Tibial nerve (tissue), 4 donors: ENCODE measurements around the gene SCP2. TPM values are rescaled to one million over a fixed set of nuclear protein-coding genes. Genes with fewer than 3 reads are reported as not detected.
"Not testable (repeated sequence)": the region's sequence is repeated elsewhere in the genome, so short reads cannot be mapped to it uniquely, and the experiment has no call there.

ENCODE experiments used
- DNase-seq, 2 donors: peaks; one replicate each; pipeline ENCODE4 v3.0.0-alpha.2; 2019; ENCODE audit warnings: low spot score in 2 of 2
- H3K27ac ChIP-seq, 4 donors: fragments of 200-600 bp; sonication (generic) in 3 of 4; one replicate each; pipeline ENCODE4 v1.5.1; 2017 to 2019; ENCODE audit warnings: mild to moderate bottlenecking in 1 of 4
- H3K27me3 ChIP-seq, 2 donors: fragments of 200-600 bp; sonication (generic) in 1 of 2; one replicate each; pipeline versions ENCODE4 v1.5.1 to v1.6.0; 2017 to 2019
- H3K36me3 ChIP-seq, 3 donors: fragments of 200-600 bp; sonication (generic); one replicate each; pipeline ENCODE4 v1.5.1; 2018 to 2019
- H3K4me1 ChIP-seq, 4 donors: fragments of 200-600 bp; sonication (generic) in 3 of 4; one replicate each; pipeline ENCODE4 v1.5.1; 2017 to 2019
- H3K4me3 ChIP-seq, 4 donors: fragments of 200-600 bp; sonication (generic) in 3 of 4; one replicate each; pipeline ENCODE4 v1.5.1; 2017 to 2019; ENCODE audit warnings: mild to moderate bottlenecking in 1 of 4, moderate library complexity in 1 of 4
- H3K9me3 ChIP-seq, 4 donors: fragments of 200-600 bp; sonication (generic) in 3 of 4; one replicate each; pipeline ENCODE4 v1.5.1; 2017 to 2019
- EP300 ChIP-seq, 2 donors: sonication (generic); formaldehyde crosslinking; IDR thresholded peaks; one replicate each; pipeline ENCODE4 v1.6.1; 2017; ENCODE audit warnings: antibody characterized with exemption in 2 of 2, mild to moderate bottlenecking in 1 of 2
- POLR2A ChIP-seq, 2 donors: fragments of 450-650 bp; IDR thresholded peaks; one replicate each; pipeline ENCODE4 v1.6.1; 2017; ENCODE audit warnings: antibody characterized with exemption in 2 of 2, mild to moderate bottlenecking in 2 of 2, moderate library complexity in 2 of 2
- WGBS, 2 donors: methylation state at CpG; one replicate each; pipeline ENCODE4 v1.1.5; 2018; 5-methylcytosine and 5-hydroxymethylcytosine counted together
- total RNA-seq, 4 donors: library from RNA; depleted of rRNA; stranded (reverse); fragments of >200 nt; gene quantifications; one replicate each; pipeline ENCODE4 v1.1.0, GENCODE V29; 2016
- TF ChIP-seq, protein P1 (sequence below), 5 experiments: fragments of 200-600 bp in 3 of 5; fragments of 450-650 bp in 2 of 5; sonication (generic) in 3 of 5; IDR thresholded peaks; one replicate each; pipeline ENCODE4 v1.5.1; 2016 to 2019; ENCODE audit warnings: antibody characterized with exemption in 5 of 5, mild to moderate bottlenecking in 3 of 5, moderate library complexity in 2 of 5

Gene SCP2
- total RNA-seq, 4 donors from 2014 or later, result 63.3 to 131 (median 104) TPM

DNA sequence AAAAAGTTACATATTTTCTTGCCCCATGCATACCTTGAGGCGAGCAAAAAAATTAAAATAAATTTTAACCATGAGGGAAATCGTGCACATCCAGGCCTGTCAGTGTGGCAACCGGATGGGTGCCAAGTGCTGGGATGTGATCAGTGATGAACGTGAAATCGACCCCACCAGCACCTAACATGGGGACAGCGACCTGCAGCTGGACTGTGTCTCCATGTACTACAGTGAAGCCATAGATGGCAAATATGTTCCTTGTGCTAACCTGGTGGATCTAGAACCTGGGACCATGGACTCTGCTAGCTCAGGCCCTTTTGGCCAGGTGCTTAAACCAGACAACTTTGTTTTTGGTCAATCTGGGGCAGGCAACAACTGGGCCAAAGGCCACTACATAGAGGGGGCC, 67.6 kb downstream of the SCP2 start:
- Histone ChIP-seq H3K4me3 (no peak overlapping the region), H3K27ac (no peak overlapping the region), H3K4me1 (no peaks in the 10 kb centered on the region), H3K9me3 (no peaks in the 10 kb centered on the region), H3K27me3 (no peaks in the 10 kb centered on the region), H3K36me3 (peaks cover 0 to 31% (median 0%) of the 10 kb centered on the region in 3 donors)
- no peak for TF ChIP-seq POLR2A (IDR thresholded peaks at IDR 0.05)
- TF ChIP-seq, protein P1, sequence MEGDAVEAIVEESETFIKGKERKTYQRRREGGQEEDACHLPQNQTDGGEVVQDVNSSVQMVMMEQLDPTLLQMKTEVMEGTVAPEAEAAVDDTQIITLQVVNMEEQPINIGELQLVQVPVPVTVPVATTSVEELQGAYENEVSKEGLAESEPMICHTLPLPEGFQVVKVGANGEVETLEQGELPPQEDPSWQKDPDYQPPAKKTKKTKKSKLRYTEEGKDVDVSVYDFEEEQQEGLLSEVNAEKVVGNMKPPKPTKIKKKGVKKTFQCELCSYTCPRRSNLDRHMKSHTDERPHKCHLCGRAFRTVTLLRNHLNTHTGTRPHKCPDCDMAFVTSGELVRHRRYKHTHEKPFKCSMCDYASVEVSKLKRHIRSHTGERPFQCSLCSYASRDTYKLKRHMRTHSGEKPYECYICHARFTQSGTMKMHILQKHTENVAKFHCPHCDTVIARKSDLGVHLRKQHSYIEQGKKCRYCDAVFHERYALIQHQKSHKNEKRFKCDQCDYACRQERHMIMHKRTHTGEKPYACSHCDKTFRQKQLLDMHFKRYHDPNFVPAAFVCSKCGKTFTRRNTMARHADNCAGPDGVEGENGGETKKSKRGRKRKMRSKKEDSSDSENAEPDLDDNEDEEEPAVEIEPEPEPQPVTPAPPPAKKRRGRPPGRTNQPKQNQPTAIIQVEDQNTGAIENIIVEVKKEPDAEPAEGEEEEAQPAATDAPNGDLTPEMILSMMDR (IDR thresholded peaks at IDR 0.05), result no peak
- no peak for TF ChIP-seq EP300 (IDR thresholded peaks at IDR 0.05)
- 90 to 93% methylated on average over 6 of the region's 6 CpGs for WGBS, 2 donors
- no peak for DNase-seq

- no peaks in the 10 kb centered on the region for H3K9me3 ChIP-seq
- no peak for TF ChIP-seq EP300 (IDR thresholded peaks at IDR 0.05)
- TF ChIP-seq, protein P1 (IDR thresholded peaks at IDR 0.05), result no peak
- TF ChIP-seq POLR2A (IDR thresholded peaks at IDR 0.05), result no peak
- H3K27me3 ChIP-seq, result no peaks in the 10 kb centered on the region
- H3K4me3 ChIP-seq, result no peak overlapping the region
- no peaks in the 10 kb centered on the region for H3K4me1 ChIP-seq
- H3K27ac ChIP-seq, result no peak overlapping the region
- H3K36me3 ChIP-seq, result peaks cover 0 to 26% (median 0%) of the 10 kb centered on the region in 3 donors
- DNase-seq, result no peak
Observed at GRCh38 chr1:52996653-52997052, 69.6 kb downstream of the SCP2 start.

DNA sequence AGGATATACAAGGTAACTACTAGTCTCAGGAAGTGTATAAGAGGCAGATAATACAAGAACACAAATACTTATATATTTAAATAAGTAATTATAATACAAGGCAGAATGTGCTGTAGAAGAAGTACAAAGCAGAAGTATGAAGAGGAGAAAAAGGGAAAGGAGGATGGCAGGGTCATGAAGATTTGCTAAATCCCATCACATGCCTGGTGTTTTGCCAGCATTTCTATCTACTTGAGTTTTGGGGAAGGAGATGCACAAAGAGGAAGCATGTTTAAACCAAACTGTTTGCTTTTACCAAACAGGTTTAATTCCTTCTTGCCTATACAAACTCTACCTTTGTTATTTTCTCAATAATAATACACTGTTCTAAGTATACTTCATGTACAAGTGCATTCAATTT, 74.1 kb downstream of the SCP2 start:
- Histone ChIP-seq H3K27me3 (no peaks in the 10 kb centered on the region), H3K9me3 (no peaks in the 10 kb centered on the region), H3K4me1 (no peaks in the 10 kb centered on the region), H3K4me3 (no peak overlapping the region), H3K36me3 (peaks cover 0 to 30% (median 0%) of the 10 kb centered on the region in 3 donors), H3K27ac (no peak overlapping the region)
- DNase-seq, result peak in 1 of 2 donors; percentile 48
- TF ChIP-seq, protein P1 (IDR thresholded peaks at IDR 0.05), result no peak
- TF ChIP-seq EP300 (IDR thresholded peaks at IDR 0.05), result peak in 1 of 2 donors; percentile 19

GRCh38 chr1:53006612-53007011, 79.5 kb downstream of the SCP2 start:
- not testable (repeated sequence) for H3K4me1 ChIP-seq, DNase-seq, H3K27ac ChIP-seq, H3K27me3 ChIP-seq, H3K9me3 ChIP-seq, H3K4me3 ChIP-seq
- 89 to 97% methylated on average over 2 of the region's 2 CpGs for WGBS, 2 donors
- peaks cover 0 to 30% (median 0%) of the 10 kb centered on the region in 3 donors for H3K36me3 ChIP-seq

- not testable (repeated sequence) for H3K9me3 ChIP-seq, H3K4me3 ChIP-seq, H3K27me3 ChIP-seq, DNase-seq, H3K36me3 ChIP-seq, H3K4me1 ChIP-seq, H3K27ac ChIP-seq
- WGBS, 2 donors, result 89 to 91% methylated on average over 4 of the region's 4 CpGs
Observed at GRCh38 chr1:53010247-53010646, 83.2 kb downstream of the SCP2 start.

DNA sequence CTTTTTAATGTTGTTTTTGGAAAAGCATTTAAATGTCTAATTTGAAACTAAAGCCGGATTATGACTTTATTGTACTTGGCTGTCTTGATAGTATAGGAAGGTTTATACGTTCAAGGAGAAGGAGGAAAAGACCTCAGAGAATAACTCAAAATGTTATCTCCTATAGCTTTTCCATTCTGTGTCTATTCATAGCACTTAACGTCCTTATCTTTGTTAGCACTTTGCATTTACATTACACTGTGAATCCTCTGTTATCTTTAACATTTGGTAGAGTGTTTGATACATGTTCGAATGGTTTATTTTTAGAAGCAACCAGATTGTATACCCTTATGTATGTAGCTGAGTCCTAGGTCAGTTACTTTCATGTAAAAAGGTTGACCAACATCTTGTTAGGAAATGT, 84.1 kb downstream of the SCP2 start:
- Histone ChIP-seq H3K4me1 (peaks cover 0 to 15% (median 4%) of the 10 kb centered on the region in 4 donors), H3K9me3 (no peaks in the 10 kb centered on the region), H3K4me3 (no peak overlapping the region), H3K27me3 (no peaks in the 10 kb centered on the region), H3K36me3 (no peaks in the 10 kb centered on the region), H3K27ac (no peak overlapping the region)
- no peak for DNase-seq
- 43 to 55% methylated on average over 4 of the region's 4 CpGs for WGBS, 2 donors
- TF ChIP-seq, protein P1 (IDR thresholded peaks at IDR 0.05), result no peak
- TF ChIP-seq POLR2A (IDR thresholded peaks at IDR 0.05), result no peak
- no peak for TF ChIP-seq EP300 (IDR thresholded peaks at IDR 0.05)
